Hematopoietic multipotent progenitor cell (in vitro differentiated cells): ENCODE data around the gene HEXIM2. TPM values are rescaled to one million over a fixed set of nuclear protein-coding genes. Genes with fewer than 3 reads are reported as not detected.
"Not testable (repeated sequence)": the region's sequence is repeated elsewhere in the genome, so short reads cannot be mapped to it uniquely, and the experiment has no call there.

Source experiments
- DNase-seq, 3 donors: peaks; one replicate each; pipeline ENCODE4 v3.0.0-alpha.2; 2011 to 2015; ENCODE audit warnings: low read depth in 2 of 3, low spot score in 2 of 3
- total RNA-seq: library from RNA; depleted of rRNA; stranded (reverse); fragments of >200 nt; gene quantifications from one replicate; pipeline ENCODE4 v1.2.3, GENCODE V29; 2012

HEXIM2 gene
- total RNA-seq, 1 donor = 7.0 TPM

DNA sequence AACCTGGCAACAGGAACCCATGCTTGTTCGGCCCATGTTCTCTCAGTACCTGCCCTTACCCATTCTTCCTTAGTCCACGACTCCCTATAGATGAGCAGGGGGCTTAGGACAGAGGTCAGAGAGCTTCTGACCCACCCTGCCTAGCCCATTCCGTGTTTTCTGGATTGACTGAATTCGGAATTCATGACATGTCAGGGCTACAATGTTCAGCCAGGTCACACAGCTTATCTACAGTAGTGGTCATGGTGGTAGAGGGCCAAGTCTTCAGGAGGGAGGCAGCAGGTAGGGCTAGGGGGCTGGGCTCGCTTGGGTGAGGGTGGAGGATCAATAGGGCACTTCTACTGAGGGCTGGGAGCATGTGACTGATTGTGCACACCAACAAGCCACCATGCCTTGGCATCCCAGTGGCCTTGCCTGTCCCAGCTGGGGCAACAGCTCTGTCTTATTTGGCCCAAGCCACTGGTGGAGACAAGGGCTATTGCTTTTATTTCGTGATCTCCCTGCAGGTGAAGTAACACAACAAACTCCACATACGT is 3.1 kb downstream of the HEXIM2 start:
- DNase-seq = no peak

DNA sequence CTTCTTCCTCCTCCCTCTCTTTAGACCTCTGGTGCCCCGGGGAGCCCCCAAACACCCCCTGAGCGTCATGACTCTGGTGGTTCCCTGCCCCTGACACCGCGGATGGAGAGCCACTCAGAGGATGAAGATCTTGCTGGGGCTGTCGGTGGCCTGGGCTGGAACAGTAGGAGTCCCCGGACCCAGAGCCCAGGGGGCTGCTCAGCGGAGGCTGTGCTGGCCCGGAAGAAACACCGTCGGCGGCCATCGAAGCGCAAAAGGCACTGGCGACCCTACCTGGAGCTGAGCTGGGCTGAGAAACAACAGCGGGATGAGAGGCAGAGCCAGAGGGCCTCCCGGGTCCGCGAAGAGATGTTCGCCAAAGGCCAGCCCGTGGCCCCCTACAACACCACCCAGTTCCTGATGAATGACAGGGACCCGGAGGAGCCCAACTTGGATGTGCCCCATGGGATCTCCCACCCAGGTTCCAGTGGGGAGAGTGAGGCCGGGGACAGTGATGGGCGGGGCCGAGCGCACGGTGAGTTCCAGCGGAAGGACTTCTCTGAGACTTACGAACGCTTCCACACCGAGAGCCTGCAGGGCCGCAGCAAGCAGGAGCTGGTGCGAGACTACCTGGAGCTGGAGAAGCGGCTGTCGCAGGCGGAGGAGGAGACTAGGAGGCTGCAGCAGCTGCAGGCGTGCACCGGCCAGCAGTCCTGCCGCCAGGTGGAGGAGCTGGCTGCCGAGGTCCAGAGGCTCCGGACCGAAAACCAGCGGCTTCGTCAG is 7.5 kb downstream of the HEXIM2 start:
- DNase-seq = no peak

GRCh38 chr17:45170280-45170930 is 8.7 kb downstream of the HEXIM2 start:
- DNase-seq = no peak

GRCh38 chr17:45170931-45171337 is 9.3 kb downstream of the HEXIM2 start:
- DNase-seq = peak in 1 of 3 donors; percentile 25

- no peak for DNase-seq
Observed at GRCh38 chr17:45171338-45172231, 9.9 kb downstream of the HEXIM2 start.

- no peak for DNase-seq
Observed at GRCh38 chr17:45172232-45172540, 10.5 kb downstream of the HEXIM2 start.

DNA sequence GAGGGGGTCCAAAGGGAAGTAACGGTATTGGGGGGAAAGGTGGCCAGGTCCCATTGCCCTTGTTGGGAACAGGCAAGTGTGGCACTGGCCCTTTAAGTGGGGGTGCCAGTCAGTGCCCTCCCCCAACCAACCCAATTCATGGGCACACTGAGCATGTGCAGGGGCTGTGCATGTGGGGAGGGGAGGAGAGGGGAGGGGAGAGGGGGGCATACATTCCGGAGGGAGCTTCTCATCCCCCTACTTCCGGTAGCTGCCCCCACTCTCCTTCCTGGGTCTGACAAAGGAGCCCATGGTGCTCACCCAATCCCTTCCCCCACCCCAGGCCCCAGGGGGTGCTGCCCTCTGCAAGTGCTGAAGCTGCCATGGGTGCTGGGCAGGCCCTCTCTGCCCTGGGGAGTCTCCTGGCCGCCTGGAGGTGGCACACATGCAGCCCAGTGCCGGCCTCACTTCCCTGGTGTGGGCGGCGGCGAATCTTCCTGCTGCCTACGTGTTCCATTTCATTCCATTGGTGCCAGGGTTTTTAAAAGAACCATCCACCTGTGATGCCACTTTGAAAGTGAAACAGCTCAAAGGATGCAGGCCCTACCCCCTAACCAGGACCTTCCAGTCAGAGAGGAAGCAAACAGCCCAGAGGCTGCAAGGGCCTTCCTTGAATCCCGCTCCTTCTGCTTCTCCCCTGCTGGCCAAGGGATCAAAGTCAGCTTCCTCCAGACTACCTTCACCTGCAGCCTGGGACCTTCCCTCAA is 11.0 kb downstream of the HEXIM2 start:
- DNase-seq = peak in 2 of 3 donors; percentile 29 to 60

- DNase-seq = no peak
Observed at GRCh38 chr17:45175759-45176115, 14.1 kb downstream of the HEXIM2 start.

GRCh38 chr17:45177563-45177962 is 15.9 kb downstream of the HEXIM2 start:
- no peak for DNase-seq

GRCh38 chr17:45184144-45184543 is 22.5 kb downstream of the HEXIM2 start:
- DNase-seq = no peak

DNA sequence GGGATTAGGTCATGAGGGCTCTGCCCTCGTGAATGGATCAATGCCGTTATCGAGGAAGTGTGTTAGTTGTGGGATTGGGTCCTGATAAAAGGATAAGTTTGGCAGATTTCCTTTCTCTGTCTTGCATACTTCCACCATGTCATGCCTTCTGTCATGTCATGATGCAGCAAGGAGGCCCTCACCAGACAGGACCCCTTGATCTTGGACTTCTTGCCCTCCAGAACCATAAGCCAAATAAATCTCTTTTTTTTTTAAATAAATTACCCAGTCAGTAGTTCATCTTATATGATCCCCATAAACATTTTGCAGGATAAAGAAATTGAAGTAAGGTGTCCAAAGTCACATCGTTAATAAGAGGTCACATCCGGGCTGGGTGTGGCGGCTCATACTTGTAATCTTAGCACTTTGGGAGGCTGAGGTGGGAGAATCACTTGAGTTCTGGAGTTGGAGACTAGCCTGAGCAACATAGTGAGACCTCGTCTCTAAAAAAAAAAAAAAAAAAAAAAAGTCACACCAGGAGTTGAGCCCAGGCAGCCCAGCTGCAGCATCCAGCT is 25.2 kb downstream of the HEXIM2 start:
- DNase-seq = no peak

- no peak for DNase-seq
Observed at GRCh38 chr17:45189009-45189408, 27.3 kb downstream of the HEXIM2 start.

GRCh38 chr17:45190503-45191255 is 29.0 kb downstream of the HEXIM2 start:
- no peak for DNase-seq

DNA sequence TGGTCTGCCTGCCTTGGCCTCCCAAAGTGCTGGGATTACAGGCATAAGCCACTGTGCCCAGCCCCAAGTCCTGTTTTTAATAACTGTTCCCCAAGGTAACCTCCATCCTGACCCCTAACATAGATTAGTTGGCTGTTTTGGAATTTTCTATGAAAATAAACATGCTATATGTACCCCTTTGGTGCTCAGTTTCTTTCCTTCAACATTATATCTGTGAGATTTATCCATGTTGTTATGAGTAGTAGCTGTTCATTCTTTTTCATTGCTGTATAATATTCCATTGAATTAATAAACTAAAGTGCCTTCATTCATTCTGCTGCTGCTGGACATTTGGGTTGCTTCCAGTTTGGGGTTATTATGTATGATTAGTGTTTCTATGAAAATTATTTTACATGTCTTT is 33.7 kb downstream of the HEXIM2 start:
- DNase-seq = no peak

DNA sequence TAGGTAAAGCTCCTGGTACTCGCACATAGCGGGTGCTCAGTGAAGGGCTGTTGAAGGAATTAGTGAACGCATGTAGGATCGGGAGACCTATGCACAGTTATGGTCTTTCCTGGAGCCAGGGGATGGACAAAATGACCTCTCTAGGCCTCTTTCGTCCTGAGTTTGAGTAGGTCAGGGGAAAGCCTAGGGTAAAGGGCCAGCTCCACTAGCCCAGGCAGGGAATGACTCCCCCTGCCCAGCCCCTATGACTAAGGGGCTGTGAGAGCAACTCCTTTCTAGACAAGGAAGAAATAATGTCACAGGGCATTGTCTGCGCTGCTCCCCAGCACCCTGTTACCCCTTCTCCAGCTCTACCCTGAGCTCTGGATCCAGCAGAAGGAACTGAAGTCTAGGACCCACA is 35.4 kb downstream of the HEXIM2 start:
- DNase-seq = no peak

GRCh38 chr17:45197555-45198334 is 36.1 kb downstream of the HEXIM2 start:
- DNase-seq = peak; percentile 66 to 89 (median 87)

- DNase-seq = no peak
Observed at GRCh38 chr17:45200701-45201100, 39.0 kb downstream of the HEXIM2 start.

DNA sequence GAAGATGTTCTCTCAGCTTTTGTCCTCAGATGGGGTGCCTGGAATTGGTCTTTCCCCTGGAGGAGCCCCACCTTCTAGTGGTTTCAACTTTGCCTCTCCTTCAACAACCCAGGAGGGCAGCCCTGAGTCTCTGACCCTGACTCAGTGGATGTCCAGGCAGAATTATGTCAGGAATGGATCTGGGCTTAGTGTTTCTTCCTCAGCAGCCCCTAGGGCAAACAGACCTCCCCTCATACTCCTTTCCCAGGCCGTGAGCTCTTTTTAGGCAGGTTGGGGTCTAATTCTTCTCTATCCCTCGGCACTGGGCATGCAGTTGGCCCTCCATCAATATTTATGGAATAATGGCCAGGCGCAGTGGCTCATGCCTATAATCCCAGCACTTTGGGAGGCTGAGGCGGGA is 39.8 kb downstream of the HEXIM2 start:
- DNase-seq = no peak

GRCh38 chr17:45201880-45202279 is 40.2 kb downstream of the HEXIM2 start:
- DNase-seq = not testable (repeated sequence)
